Mesenteric fat pad (tissue), 1 donor: ENCODE results near the gene CDHR3. TPM values are rescaled to one million over a fixed set of nuclear protein-coding genes. Genes with fewer than 3 reads are reported as not detected.

Experiments used
- DNase-seq: peaks from one replicate; pipeline ENCODE4 v3.0.0-alpha.2; 2020; ENCODE audit warnings: low spot score
- total RNA-seq: library from RNA; stranded (reverse); fragmentation: NEBNext Ultra II Directional; extraction: Animal tissue kit (Norgen Biotek cat#: 25700); gene quantifications from one replicate; pipeline ENCODE4 v1.2.1, GENCODE V29; 2021
- donor health status: DM: yes; HTN: yes; CAD: no.

CDHR3 gene
- total RNA-seq, 1 donor from 2014 or later, result 35.7 TPM

- DNase-seq, result no peak
These were observed 101.3 kb downstream of the CDHR3 start for GRCh38 chr7:106064316-106064715.

GRCh38 chr7:106064771-106065574 is 101.9 kb downstream of the CDHR3 start:
- DNase-seq, result no peak

GRCh38 chr7:106065575-106066500 is 102.8 kb downstream of the CDHR3 start:
- no peak for DNase-seq

GRCh38 chr7:106067678-106068077 is 104.6 kb downstream of the CDHR3 start:
- DNase-seq, result no peak

DNA sequence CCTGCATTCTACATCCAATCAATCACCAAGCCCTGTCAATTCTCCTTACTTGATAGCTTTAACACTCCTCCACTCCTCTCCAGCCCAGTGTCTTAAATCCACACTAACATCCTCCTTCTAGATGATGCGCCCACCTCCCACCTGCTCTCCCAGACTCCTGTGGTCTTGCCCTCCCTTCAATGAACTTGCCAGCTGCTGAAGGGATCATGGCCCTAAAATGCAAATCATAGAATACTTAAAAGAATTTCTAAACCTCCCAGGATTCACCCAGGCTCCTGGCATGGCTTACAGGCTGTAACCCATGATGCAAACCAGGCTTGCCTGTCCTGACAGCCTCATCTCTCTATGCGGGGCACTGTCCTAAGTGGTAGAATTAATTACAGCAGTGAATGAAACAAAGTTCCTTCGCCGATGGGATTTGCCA is 105.5 kb downstream of the CDHR3 start:
- no peak for DNase-seq

- DNase-seq, result no peak
These were observed 105.9 kb downstream of the CDHR3 start for GRCh38 chr7:106068986-106069385.

DNA sequence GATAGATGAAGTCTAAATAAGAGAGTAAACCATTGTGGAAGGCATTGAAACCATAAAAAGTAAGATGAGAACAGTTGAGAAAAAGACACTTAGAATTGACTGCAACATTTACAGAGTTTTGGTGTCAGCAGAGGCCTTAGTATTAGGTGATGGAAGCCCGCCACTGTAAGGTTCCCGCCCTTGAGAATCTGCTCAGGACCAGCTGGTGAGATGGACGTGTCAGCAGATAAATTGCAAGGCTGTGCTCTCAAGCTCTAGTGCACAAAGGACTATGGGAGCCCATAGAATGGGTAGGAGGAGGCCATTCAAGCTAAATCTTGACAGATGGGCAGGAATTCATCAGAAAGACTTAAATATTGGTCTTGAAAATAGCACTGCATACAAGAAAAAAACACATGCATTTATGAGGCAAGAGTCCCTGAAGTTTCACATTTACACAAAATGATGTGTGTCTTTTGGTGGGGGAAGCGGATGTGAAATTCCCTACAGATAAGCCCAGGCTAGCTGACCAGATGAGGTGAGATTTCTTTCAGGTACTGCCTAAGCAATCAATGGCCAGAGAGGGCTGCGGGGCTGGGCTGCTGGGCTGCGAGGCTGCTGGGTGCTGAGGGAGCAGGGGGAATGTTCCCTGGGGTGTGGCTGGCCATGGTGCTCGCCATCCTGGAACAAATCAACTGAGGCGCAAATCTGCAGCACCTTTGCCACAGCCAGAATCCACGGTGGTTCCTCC is 106.6 kb downstream of the CDHR3 start:
- no peak for DNase-seq

DNA sequence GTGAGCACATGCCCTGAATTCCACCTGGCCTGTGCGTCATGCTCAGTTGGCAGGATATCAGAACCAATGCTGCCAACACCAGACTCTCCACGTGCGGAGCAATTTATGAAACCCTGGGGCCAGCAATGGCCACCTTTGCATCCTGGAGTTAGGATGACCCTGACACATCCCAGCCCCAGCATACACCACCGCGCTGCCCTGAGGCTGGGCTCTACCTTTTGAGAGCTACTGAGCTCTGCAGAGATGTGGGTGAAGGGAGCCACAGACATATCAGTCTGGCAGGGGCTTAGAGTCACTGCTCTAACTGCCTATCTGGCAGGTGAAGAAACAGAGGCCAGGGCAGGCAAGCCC is 107.1 kb downstream of the CDHR3 start:
- DNase-seq, result no peak

GRCh38 chr7:106070567-106071254 is 107.6 kb downstream of the CDHR3 start:
- no peak for DNase-seq

- DNase-seq, result no peak
These were observed 108.4 kb downstream of the CDHR3 start for GRCh38 chr7:106071356-106071998.

GRCh38 chr7:106071999-106072714 is 109.1 kb downstream of the CDHR3 start:
- DNase-seq, result no peak

DNA sequence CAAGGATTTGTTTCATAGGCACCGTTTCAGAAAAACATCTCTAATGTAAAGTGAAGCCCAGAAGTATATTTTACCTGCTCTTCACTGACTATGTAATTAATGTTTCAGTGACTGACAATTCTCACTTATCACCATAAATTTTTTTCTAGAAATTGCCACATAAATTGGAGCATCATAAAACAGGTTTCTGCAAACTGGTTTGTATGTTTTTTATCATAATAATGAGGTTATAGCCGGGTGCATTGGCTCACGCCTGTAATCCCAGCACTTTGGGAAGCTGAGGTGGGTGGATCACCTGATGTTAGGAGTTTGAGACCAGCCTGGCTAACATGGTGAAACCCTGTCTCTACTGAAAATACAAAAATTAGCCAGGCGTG is 109.6 kb downstream of the CDHR3 start:
- DNase-seq, result no peak

DNA sequence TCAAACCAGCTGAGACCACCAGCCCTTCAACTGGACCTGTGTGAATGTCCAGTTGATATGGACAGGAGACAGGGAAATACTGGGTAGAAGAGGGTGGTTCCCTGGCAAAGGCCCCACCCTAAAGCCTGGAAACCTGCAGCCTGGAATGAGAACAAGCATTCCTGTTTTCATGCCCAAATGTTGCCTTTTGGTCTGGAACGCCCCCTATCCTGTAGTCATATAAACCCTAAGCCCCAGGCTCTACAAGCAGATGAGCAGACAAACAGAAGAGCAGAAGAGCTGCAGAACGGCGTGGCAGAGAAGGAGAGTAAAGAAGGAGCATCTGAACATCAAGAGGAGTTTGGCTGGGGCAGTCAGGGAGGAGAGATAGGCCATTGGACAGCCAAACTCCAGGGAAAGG is 110.6 kb downstream of the CDHR3 start:
- DNase-seq, result no peak

GRCh38 chr7:106074257-106074656 is 111.2 kb downstream of the CDHR3 start:
- no peak for DNase-seq

DNA sequence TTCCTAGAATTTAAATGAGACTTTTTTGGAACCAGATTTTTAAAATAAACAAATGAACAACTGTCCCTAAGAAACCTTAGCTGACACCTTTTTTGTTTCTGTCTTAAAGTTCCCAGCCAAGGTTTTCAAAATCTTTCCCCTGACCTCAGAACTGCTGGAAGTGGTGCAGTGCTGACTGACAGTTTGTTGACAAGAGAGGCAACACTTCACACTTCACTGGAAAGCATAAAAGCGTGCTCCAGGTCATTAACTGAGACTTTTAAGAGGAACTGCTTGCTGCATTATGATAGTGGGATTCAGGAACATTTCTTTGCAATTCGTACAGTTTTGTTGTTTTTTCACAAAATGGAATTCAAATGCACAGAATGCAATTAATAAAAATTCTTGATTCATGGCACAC is 112.9 kb downstream of the CDHR3 start:
- DNase-seq, result no peak

DNA sequence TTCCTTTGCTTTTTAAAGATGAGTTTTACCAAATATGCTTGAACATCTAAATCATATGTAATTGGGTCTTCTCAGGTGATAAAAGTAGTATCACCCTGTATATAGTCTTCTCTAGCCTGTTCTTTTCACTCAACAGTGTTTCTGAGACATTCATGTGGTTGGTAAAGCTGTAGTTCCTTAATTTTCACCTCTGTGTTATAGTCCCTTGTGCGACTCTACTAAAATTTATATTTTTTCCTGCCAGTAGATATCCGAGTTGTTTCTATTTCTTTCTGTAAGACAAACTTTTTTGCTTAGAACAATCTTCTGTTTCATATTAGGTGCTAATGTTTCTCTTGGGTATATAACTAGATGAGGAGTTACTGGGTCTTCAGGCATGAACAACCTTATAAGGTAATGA is 113.5 kb downstream of the CDHR3 start:
- DNase-seq, result no peak

DNA sequence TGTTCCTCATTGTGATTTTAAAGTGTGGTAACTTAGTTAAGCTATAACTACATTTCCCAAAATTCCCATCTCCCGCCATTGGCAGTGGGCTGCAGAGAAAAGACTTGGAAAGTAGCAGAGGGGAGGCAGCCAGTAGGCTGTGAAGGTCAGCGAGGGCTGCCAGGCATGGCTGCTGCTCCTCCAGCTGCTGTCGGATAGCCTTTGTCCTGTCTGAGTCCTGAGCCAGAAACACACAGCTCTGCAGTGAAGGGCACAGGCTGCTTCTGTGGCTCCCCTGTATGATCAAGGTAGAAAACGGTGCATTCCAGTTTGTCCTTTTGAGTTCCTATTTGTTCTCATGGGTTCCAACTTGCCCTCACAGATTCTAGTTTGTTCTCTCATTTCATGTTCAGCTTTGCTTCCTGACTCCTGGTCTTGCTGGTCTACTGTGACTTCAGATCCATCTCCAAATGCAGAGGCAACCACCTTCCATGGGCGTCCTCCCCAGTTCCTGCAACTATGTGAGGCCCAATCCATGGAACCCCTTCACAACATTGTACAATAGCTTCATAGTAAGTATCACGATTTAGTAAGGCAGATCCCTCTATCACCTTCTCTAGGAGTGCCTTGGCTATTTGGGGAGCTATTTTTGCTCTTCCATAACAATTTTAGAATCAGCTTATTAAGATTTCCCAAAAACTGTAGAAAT is 117.4 kb downstream of the CDHR3 start:
- DNase-seq, result no peak

- no peak for DNase-seq
These were observed 119.2 kb downstream of the CDHR3 start for GRCh38 chr7:106082087-106082854.
